IMR-90 (cell line): ENCODE data around the gene UQCRQ. TPM values are rescaled to one million over a fixed set of nuclear protein-coding genes. Genes with fewer than 3 reads are reported as not detected.

Experiments
- ATAC-seq: fragments of 200-7000 bp; cut with Tn5 transposase; 2 replicates; pipeline ENCODE4 v1.9.1; 2020; ENCODE audit warnings: low read depth, mild to moderate bottlenecking, moderate library complexity
- BruUV-seq: library from RNA; stranded (reverse); fragments of 400-500 nt; replicated peaks from 2 replicates; lab custom pipeline; 2021; lab: Mats Ljungman, UMichigan
- CTCF ChIA-PET: fragments of 300-600 bp; formaldehyde crosslinking; extraction: SDS; loops from one replicate; lab custom pipeline; 2021; ENCODE audit warnings: antibody characterized with exemption; lab: Yijun Ruan, JAX
- POLR2A ChIA-PET: fragments of 300-600 bp; sonication (Branson Sonifier 250); formaldehyde crosslinking; loops from one replicate; lab custom pipeline; 2022; ENCODE audit warnings: antibody characterized with exemption; ENCODE audit not compliant: unreplicated experiment; lab: Charles Lee
- DNase-seq: peaks from one replicate; pipeline ENCODE4 v3.0.0; 2013
- H2AFZ ChIP-seq: replicated peaks from 2 replicates; pipeline ENCODE3; 2013; ENCODE audit warnings: low read length, mild to moderate bottlenecking; ENCODE audit not compliant: poor library complexity
- H2AK5ac ChIP-seq: 2 replicates; pipeline ENCODE4 v1.6.1; 2013; ENCODE audit warnings: low read depth, low read length, inconsistent platforms
- H2AK9ac ChIP-seq: replicated peaks from 2 replicates; pipeline ENCODE3; 2013; ENCODE audit warnings: mild to moderate bottlenecking, low read depth, low read length, moderate library complexity; ENCODE audit not compliant: poor library complexity
- H2BK120ac ChIP-seq: 2 replicates; pipeline ENCODE4 v1.6.1; 2013; ENCODE audit warnings: low read depth, low read length, inconsistent platforms
- H2BK15ac ChIP-seq: 3 replicates; pipeline ENCODE4 v1.6.1; 2013; ENCODE audit warnings: low read depth, low read length, inconsistent platforms
- H2BK20ac ChIP-seq: 2 replicates; pipeline ENCODE4 v1.6.1; 2013; ENCODE audit warnings: low read depth, mild to moderate bottlenecking, inconsistent platforms, low read length, moderate library complexity
- H2BK5ac ChIP-seq: 2 replicates; pipeline ENCODE4 v1.6.1; 2013; ENCODE audit warnings: mild to moderate bottlenecking, low read depth, low read length, inconsistent platforms; ENCODE audit not compliant: poor library complexity, severe bottlenecking
- H3K14ac ChIP-seq: replicated peaks from 2 replicates; pipeline ENCODE4 v1.6.1; 2013; ENCODE audit warnings: low read depth, low read length, inconsistent platforms
- H3K18ac ChIP-seq: 2 replicates; pipeline ENCODE4 v1.6.1; 2013; ENCODE audit warnings: low read depth, low read length, control low read depth
- H3K23ac ChIP-seq: 2 replicates; pipeline ENCODE4 v1.6.1; 2013; ENCODE audit warnings: low read depth, low read length, inconsistent platforms
- H3K27ac ChIP-seq: 2 replicates; pipeline ENCODE4 v1.5.1; 2013; ENCODE audit warnings: mild to moderate bottlenecking, control low read depth, low read length; ENCODE audit not compliant: insufficient read depth
- H3K27me3 ChIP-seq: 2 replicates; pipeline ENCODE4 v1.6.1; 2013; ENCODE audit warnings: low read length; ENCODE audit not compliant: control insufficient read depth, insufficient read depth
- H3K36me3 ChIP-seq: 2 replicates; pipeline ENCODE4 v1.6.1; 2013; ENCODE audit warnings: low read length, mixed read lengths; ENCODE audit not compliant: control insufficient read depth, insufficient read depth
- H3K4ac ChIP-seq: 2 replicates; pipeline ENCODE4 v1.6.1; 2013; ENCODE audit warnings: low read depth, low read length, inconsistent platforms
- H3K4me1 ChIP-seq: 2 replicates; pipeline ENCODE4 v1.6.1; 2013; ENCODE audit warnings: low read length, mixed read lengths; ENCODE audit not compliant: control insufficient read depth, insufficient read depth
- H3K4me2 ChIP-seq: 2 replicates; pipeline ENCODE4 v1.6.1; 2013; ENCODE audit warnings: low read depth, mild to moderate bottlenecking, control low read depth, low read length, moderate library complexity
- H3K4me3 ChIP-seq: 2 replicates; pipeline ENCODE4 v1.5.1; 2013; ENCODE audit warnings: low read depth, mild to moderate bottlenecking, control low read depth, low read length, moderate library complexity; ENCODE audit not compliant: insufficient read depth
- H3K56ac ChIP-seq: 2 replicates; pipeline ENCODE4 v1.6.1; 2013; ENCODE audit warnings: low read length, inconsistent platforms; ENCODE audit not compliant: insufficient read depth; ENCODE audit errors: extremely low read depth
- H3K79me1 ChIP-seq, 2 experiments: 2 replicates each; pipeline ENCODE4 v1.6.1; 2013; ENCODE audit warnings: low read length in 2 of 2, inconsistent platforms in 1 of 2, low read depth in 1 of 2
- H3K9ac ChIP-seq: 2 replicates; pipeline ENCODE4 v1.6.1; 2013; ENCODE audit warnings: low read depth, low read length, control low read depth
- H3K9me1 ChIP-seq: 2 replicates; pipeline ENCODE4 v1.6.1; 2013; ENCODE audit warnings: low read length, inconsistent platforms; ENCODE audit not compliant: insufficient read depth
- H3K9me3 ChIP-seq: 2 replicates; pipeline ENCODE4 v1.6.1; 2013; ENCODE audit warnings: low read length; ENCODE audit not compliant: control insufficient read depth, insufficient read depth
- H4K20me1 ChIP-seq: 2 replicates; pipeline ENCODE4 v1.6.1; 2013; ENCODE audit warnings: low read length, inconsistent platforms; ENCODE audit not compliant: insufficient read depth
- H4K5ac ChIP-seq: 2 replicates; pipeline ENCODE4 v1.6.1; 2013; ENCODE audit warnings: mild to moderate bottlenecking, low read depth, low read length, control low read depth
- H4K8ac ChIP-seq, 2 experiments: 2 replicates each; pipeline ENCODE4 v1.6.1; 2013; ENCODE audit warnings: low read depth in 2 of 2, low read length in 2 of 2, control low read depth in 1 of 2, inconsistent platforms in 1 of 2
- H4K91ac ChIP-seq: 2 replicates; pipeline ENCODE4 v1.6.1; 2013; ENCODE audit warnings: low read depth, low read length, inconsistent platforms; ENCODE audit not compliant: insufficient read depth
- BHLHE40 ChIP-seq: fragments of 150-350 bp; IDR thresholded peaks from 2 replicates; pipeline ENCODE4 v1.6.1; 2016; ENCODE audit warnings: mild to moderate bottlenecking, low read depth, low read length
- CEBPB ChIP-seq: IDR thresholded peaks from 2 replicates; pipeline ENCODE4 v1.6.1; 2012; ENCODE audit warnings: low read depth, low read length, improper control_type of control experiment
- CHD1 ChIP-seq: IDR thresholded peaks from 2 replicates; pipeline ENCODE4 v1.6.1; 2012; ENCODE audit warnings: low read depth, low read length, improper control_type of control experiment
- CTCF ChIP-seq: conservative IDR thresholded peaks from 2 replicates; pipeline ENCODE4 v1.5.1; 2012; ENCODE audit warnings: mild to moderate bottlenecking, low read depth, low read length, improper control_type of control experiment
- ELK1 ChIP-seq: fragments of 150-350 bp; IDR thresholded peaks from 2 replicates; pipeline ENCODE4 v1.6.1; 2016; ENCODE audit warnings: low read depth, mild to moderate bottlenecking, low read length, moderate library complexity, borderline replicate concordance
- FOS ChIP-seq: fragments of 150-350 bp; IDR thresholded peaks from 2 replicates; pipeline ENCODE4 v1.6.1; 2016; ENCODE audit warnings: low read depth, low read length
- MAFK ChIP-seq: IDR thresholded peaks from 2 replicates; pipeline ENCODE4 v1.6.1; 2012; ENCODE audit warnings: low read depth, low read length, improper control_type of control experiment
- MXI1 ChIP-seq: IDR thresholded peaks from 2 replicates; pipeline ENCODE4 v1.6.1; 2012; ENCODE audit warnings: low read depth, mild to moderate bottlenecking, low read length, moderate library complexity, borderline replicate concordance
- NFE2L2 ChIP-seq: fragments of 150-350 bp; IDR thresholded peaks from 2 replicates; pipeline ENCODE4 v1.6.1; 2016; ENCODE audit warnings: low read depth, mild to moderate bottlenecking, low read length
- POLR2A ChIP-seq: IDR thresholded peaks from 2 replicates; pipeline ENCODE4 v1.6.1; 2012; ENCODE audit warnings: mild to moderate bottlenecking, low read depth, low read length
- RAD21 ChIP-seq: IDR thresholded peaks from 2 replicates; pipeline ENCODE4 v1.6.1; 2012; ENCODE audit warnings: low read length, improper control_type of control experiment
- RCOR1 ChIP-seq: IDR thresholded peaks from 2 replicates; pipeline ENCODE4 v1.6.1; 2012; ENCODE audit warnings: mild to moderate bottlenecking, low read length, improper control_type of control experiment; ENCODE audit not compliant: insufficient replicate concordance
- RFX5 ChIP-seq: IDR thresholded peaks from 2 replicates; pipeline ENCODE4 v1.8.0; 2012; ENCODE audit warnings: low read depth, mild to moderate bottlenecking, low read length, moderate library complexity
- SMC3 ChIP-seq: fragments of 150-350 bp; IDR thresholded peaks from 2 replicates; pipeline ENCODE4 v1.6.1; 2016; ENCODE audit warnings: low read depth, mild to moderate bottlenecking, antibody characterized with exemption, low read length, moderate library complexity
- WGBS, 2 experiments: methylation state at CpG; one replicate each; pipeline versions ENCODE4 v1.1.5 to v1.1.7; 2013; ENCODE audit warnings: missing lambda C conversion rate in 2 of 2; ENCODE audit not compliant: insufficient read length in 1 of 2; ENCODE audit errors: extremely low coverage in 2 of 2; 5-methylcytosine and 5-hydroxymethylcytosine counted together
- dilution Hi-C: fragments of 300-500 bp; cut with HindIII; formaldehyde crosslinking; loops from one replicate; pipeline ENCODE4 v1.14.3; 2018; ENCODE audit warnings: low sequenced_read_pairs; ENCODE audit not compliant: unreplicated experiment
- in situ Hi-C: fragments of 300-500 bp; cut with MboI; formaldehyde crosslinking; loops from 3 replicates; pipeline ENCODE4 v1.14.3; 2019; ENCODE audit warnings: low sequenced_read_pairs, inconsistent platforms, mixed read lengths
- intact Hi-C: fragments of 100-400 bp; cut with micrococcal nuclease; formaldehyde crosslinking; loops from 2 replicates; pipeline ENCODE4 v1.10.0; 2022
- polyA plus RNA-seq, 3 experiments: library from polyadenylated mRNA; depleted of rRNA; stranded (reverse); fragments of >200 nt; gene quantifications; 2 replicates each; pipeline ENCODE4 v1.2.3, GENCODE V29; 2012; ENCODE audit warnings: low replicate concordance in 1 of 3
- total RNA-seq: library from RNA; depleted of rRNA; stranded (reverse); fragments of >200 nt; gene quantifications from 2 replicates; pipeline ENCODE4 v1.2.3, GENCODE V29; 2012

The UQCRQ gene
- total and polyA plus RNA-seq, 2 of the 4 experiments (the other 2 are of a cell fraction), result 73.7 to 292 TPM

- no peak overlapping the region for H3K27ac ChIP-seq
- no peak overlapping the region for H2BK5ac ChIP-seq
- dilution Hi-C loops, result no loop called here
- no peak overlapping the region for H2BK20ac ChIP-seq
- no peaks in the 10 kb centered on the region for H3K9me1 ChIP-seq
- peaks cover 3% of the 10 kb centered on the region; the same call in 1 of the 2 replicates for H3K4me1 ChIP-seq
- no peak overlapping the region for H3K56ac ChIP-seq
- no peak overlapping the region for H2BK15ac ChIP-seq
- H3K27me3 ChIP-seq, result no peaks in the 10 kb centered on the region
- H2AFZ ChIP-seq, result no peak overlapping the region
- no peaks in the 10 kb centered on the region for H3K36me3 ChIP-seq
- H2BK120ac ChIP-seq, result no peak overlapping the region
- H3K9ac ChIP-seq, result no peak overlapping the region
- in situ Hi-C loops, result no loop called here
- ChIA-PET CTCF (no interaction called here), POLR2A (no interaction called here)
- no peak overlapping the region for H2AK9ac ChIP-seq
- no peak for ATAC-seq
- no peaks in the 10 kb centered on the region for H3K79me1 ChIP-seq
- no peak for DNase-seq
- no TSS peak for BruUV-seq
- H4K5ac ChIP-seq, result no peak overlapping the region
- no peak overlapping the region for H3K4ac ChIP-seq
- H3K14ac ChIP-seq, result no peak overlapping the region
- H4K91ac ChIP-seq, result no peak overlapping the region
- no peak overlapping the region for H3K23ac ChIP-seq
- no peak overlapping the region for H2AK5ac ChIP-seq
- H3K4me2 ChIP-seq, result no peak overlapping the region
- H4K20me1 ChIP-seq, result no peaks in the 10 kb centered on the region
- no peak for TF ChIP-seq BHLHE40
- TF ChIP-seq CEBPB, result no peak
- TF ChIP-seq FOS, result no peak
- TF ChIP-seq POLR2A, result no peak
- no peak for TF ChIP-seq CTCF
- no peak for TF ChIP-seq MXI1
- TF ChIP-seq ELK1, result no peak
- TF ChIP-seq RFX5, result no peak
- no peak for TF ChIP-seq RAD21
- TF ChIP-seq MAFK, result no peak
- TF ChIP-seq NFE2L2, result no peak
- no peak for TF ChIP-seq CHD1
- TF ChIP-seq SMC3, result no peak
- no peak for TF ChIP-seq RCOR1
- WGBS, 2 experiments, result no CpG with 5 or more reads among the region's 1 CpG
- H3K9me3 ChIP-seq, result no peaks in the 10 kb centered on the region
- no peak overlapping the region for H3K18ac ChIP-seq
- no peak overlapping the region for H3K4me3 ChIP-seq
- intact Hi-C loops, result no loop called here
- H4K8ac ChIP-seq, result no peak overlapping the region
These were observed 12.7 kb upstream of the UQCRQ start for GRCh38 chr5:132853790-132854189.
